HepG2 (cell line): ENCODE results near the gene RETN. TPM values are rescaled to one million over a fixed set of nuclear protein-coding genes. Genes with fewer than 3 reads are reported as not detected.

ENCODE experiments used
- BCL3 ChIP-seq: sonication (generic); formaldehyde crosslinking; IDR thresholded peaks from 2 replicates; pipeline ENCODE4 v1.5.1; 2020; ENCODE audit warnings: mild to moderate bottlenecking, missing genetic modification reagents, moderate library complexity
- BCLAF1 ChIP-seq: fragments of 450-650 bp; IDR thresholded peaks from 2 replicates; pipeline ENCODE4 v1.6.1; 2017; ENCODE audit warnings: mild to moderate bottlenecking
- DR1 ChIP-seq: sonication (generic); formaldehyde crosslinking; IDR thresholded peaks from 2 replicates; pipeline ENCODE4 v1.8.0; 2021; ENCODE audit warnings: mild to moderate bottlenecking, missing genetic modification reagents, inconsistent platforms
- ERF ChIP-seq: IDR thresholded peaks from 2 replicates; pipeline ENCODE4 v1.6.1; 2018; ENCODE audit warnings: missing biosample characterization, missing genetic modification reagents
- FOXJ3 ChIP-seq: sonication (generic); formaldehyde crosslinking; IDR thresholded peaks from 2 replicates; pipeline ENCODE4 v1.4.0; 2020; ENCODE audit warnings: missing genetic modification reagents, mild to moderate bottlenecking, borderline replicate concordance
- IRF9 ChIP-seq: sonication (generic); formaldehyde crosslinking; IDR thresholded peaks from 2 replicates; pipeline ENCODE4 v1.8.0; 2022; ENCODE audit warnings: missing genetic modification reagents, mild to moderate bottlenecking, borderline replicate concordance
- NAIF1 ChIP-seq: sonication (generic); formaldehyde crosslinking; IDR thresholded peaks from 2 replicates; pipeline ENCODE4 v1.5.0; 2020; ENCODE audit warnings: mild to moderate bottlenecking, missing genetic modification reagents, borderline replicate concordance
- POLR2AphosphoS2 ChIP-seq: IDR thresholded peaks from 2 replicates; pipeline ENCODE4 v1.6.1; 2011; ENCODE audit warnings: low read depth, low read length, improper control_type of control experiment
- SNRNP70 ChIP-seq: fragments of 200-400 bp; formaldehyde crosslinking; IDR thresholded peaks from 2 replicates; pipeline ENCODE4 v1.6.1; 2017; ENCODE audit warnings: mild to moderate bottlenecking, low read depth, low read length, moderate library complexity
- SP5 ChIP-seq: IDR thresholded peaks from 2 replicates; pipeline ENCODE4 v1.6.1; 2016; ENCODE audit warnings: low read depth, borderline replicate concordance
- THAP11 ChIP-seq: IDR thresholded peaks from 2 replicates; pipeline ENCODE4 v1.6.1; 2016; ENCODE audit warnings: missing biosample characterization, missing genetic modification reagents
- YEATS2 ChIP-seq: sonication (generic); formaldehyde crosslinking; IDR thresholded peaks from 2 replicates; pipeline ENCODE4 v1.4.0; 2020; ENCODE audit warnings: missing genetic modification reagents, borderline replicate concordance
- ZNF160 ChIP-seq: sonication (generic); formaldehyde crosslinking; IDR thresholded peaks from 2 replicates; pipeline ENCODE4 v1.8.0; 2022; ENCODE audit warnings: mild to moderate bottlenecking, inconsistent platforms, missing genetic modification reagents
- ZNF232 ChIP-seq: sonication (generic); formaldehyde crosslinking; IDR thresholded peaks from 2 replicates; pipeline ENCODE4 v1.4.0; 2020; ENCODE audit warnings: missing genetic modification reagents, borderline replicate concordance
- ZNF558 ChIP-seq: sonication (generic); formaldehyde crosslinking; IDR thresholded peaks from 2 replicates; pipeline ENCODE4 v1.9.0; 2022; ENCODE audit warnings: mild to moderate bottlenecking, missing genetic modification reagents, borderline replicate concordance
- ZNF850 ChIP-seq: sonication (generic); formaldehyde crosslinking; conservative IDR thresholded peaks from 2 replicates; pipeline ENCODE4 v1.9.0; 2021; ENCODE audit warnings: mild to moderate bottlenecking, missing genetic modification reagents
- ZSCAN5A ChIP-seq: sonication (generic); formaldehyde crosslinking; IDR thresholded peaks from 2 replicates; pipeline ENCODE4 v1.8.0; 2022; ENCODE audit warnings: mild to moderate bottlenecking, missing genetic modification reagents, borderline replicate concordance
- polyA plus RNA-seq, 8 experiments: library from polyadenylated mRNA; depleted of rRNA in 3 of 8; stranded (reverse) in 7 of 8; unstranded in 1 of 8; fragments of >200 nt; fragmentation: Illumina TruSeq in 4 of 8; extraction: Trizol in 4 of 8; gene quantifications; 2 replicates each; pipeline versions ENCODE4 v1.2.1 to v1.2.3, GENCODE V29; 2011 to 2016; ENCODE audit warnings: low read depth in 4 of 8, missing spikeins in 1 of 8, mixed read lengths in 1 of 8; ENCODE audit not compliant: insufficient read depth in 1 of 8
- total RNA-seq, 5 experiments: library from RNA; depleted of rRNA; stranded (reverse); fragments of >200 nt; fragmentation: Illumina TruSeq; extraction: Trizol; gene quantifications; 2 replicates each; pipeline ENCODE4 v1.2.3, GENCODE V29; 2016; ENCODE audit warnings: low read depth in 1 of 5
- TF ChIP-seq, protein P1 (sequence below): sonication (generic); formaldehyde crosslinking; IDR thresholded peaks from 2 replicates; pipeline ENCODE4 v1.5.0; 2020; ENCODE audit warnings: mild to moderate bottlenecking, missing genetic modification reagents, borderline replicate concordance

RETN gene
- total and polyA plus RNA-seq, 2 of the 13 experiments (the other 11 are each of a cell fraction or from before 2014, with no cell fraction given) = not detected

- TF ChIP-seq, protein P1, sequence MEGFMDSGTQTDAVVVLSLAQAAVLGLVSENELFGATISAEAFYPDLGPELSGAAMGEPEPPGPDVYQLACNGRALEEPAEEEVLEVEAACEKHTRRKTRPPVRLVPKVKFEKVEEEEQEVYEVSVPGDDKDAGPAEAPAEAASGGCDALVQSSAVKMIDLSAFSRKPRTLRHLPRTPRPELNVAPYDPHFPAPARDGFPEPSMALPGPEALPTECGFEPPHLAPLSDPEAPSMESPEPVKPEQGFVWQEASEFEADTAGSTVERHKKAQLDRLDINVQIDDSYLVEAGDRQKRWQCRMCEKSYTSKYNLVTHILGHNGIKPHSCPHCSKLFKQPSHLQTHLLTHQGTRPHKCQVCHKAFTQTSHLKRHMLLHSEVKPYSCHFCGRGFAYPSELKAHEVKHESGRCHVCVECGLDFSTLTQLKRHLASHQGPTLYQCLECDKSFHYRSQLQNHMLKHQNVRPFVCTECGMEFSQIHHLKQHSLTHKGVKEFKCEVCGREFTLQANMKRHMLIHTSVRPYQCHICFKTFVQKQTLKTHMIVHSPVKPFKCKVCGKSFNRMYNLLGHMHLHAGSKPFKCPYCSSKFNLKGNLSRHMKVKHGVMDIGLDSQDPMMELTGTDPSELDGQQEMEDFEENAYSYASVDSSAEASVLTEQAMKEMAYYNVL (CRISPR knock-in tag) = 0 out of 2 replicates have a peak, but pooled peaks have one; percentile 6
- TF ChIP-seq NAIF1 (CRISPR knock-in tag) = peak; percentile 58; the same call in 1 of the 2 replicates
- TF ChIP-seq ERF (CRISPR knock-in tag) = peak; percentile 19; the same call in 1 of the 2 replicates
- peak; percentile 91; the same call in 1 of the 2 replicates for TF ChIP-seq ZNF558 (CRISPR knock-in tag)
- TF ChIP-seq SP5 (CRISPR knock-in tag) = peak; percentile 64
- no peak for TF ChIP-seq DR1 (CRISPR knock-in tag)
- TF ChIP-seq THAP11 = peak; percentile 88
- no peak for TF ChIP-seq SNRNP70
- TF ChIP-seq BCLAF1 = no peak
- TF ChIP-seq IRF9 (CRISPR knock-in tag) = peak; percentile 77; the same call in 1 of the 2 replicates
- TF ChIP-seq BCL3 (CRISPR knock-in tag) = peak; percentile 13; the same call in 1 of the 2 replicates
- TF ChIP-seq YEATS2 (CRISPR knock-in tag) = peak; percentile 80; the same call in 1 of the 2 replicates
- TF ChIP-seq ZNF850 (CRISPR knock-in tag) = no peak
- no peak for TF ChIP-seq FOXJ3 (CRISPR knock-in tag)
- TF ChIP-seq ZSCAN5A (CRISPR knock-in tag) = no peak
- 0 out of 2 replicates have a peak, but pooled peaks have one; percentile 44 for TF ChIP-seq ZNF232
- TF ChIP-seq ZNF160 = no peak; the same call in 1 of the 2 replicates
- no peak for TF ChIP-seq POLR2AphosphoS2
These were observed 11.9 kb downstream of the RETN start, which contains the start of gene TRAPPC5 (continued) for GRCh38 chr19:7680606-7681339.
